Liver (tissue), 9 donors: ENCODE results near the gene ARL6IP4. TPM values are rescaled to one million over a fixed set of nuclear protein-coding genes. Genes with fewer than 3 reads are reported as not detected.

ENCODE experiments used
- DNase-seq: peaks from one replicate; pipeline ENCODE4 v3.0.0-alpha.2; 2017; ENCODE audit warnings: low spot score
- H3K27ac ChIP-seq, 2 donors: one replicate each; pipeline ENCODE4 v1.7.0; 2013; ENCODE audit warnings: inconsistent platforms in 2 of 2, low read length in 2 of 2, control low read depth in 1 of 2, low read depth in 1 of 2, mild to moderate bottlenecking in 1 of 2
- H3K27me3 ChIP-seq, 4 donors: one replicate each; pipeline versions ENCODE4 v1.6.1 to v1.7.0; 2013; ENCODE audit warnings: low read length in 3 of 4, inconsistent platforms in 1 of 4, mild to moderate bottlenecking in 1 of 4, moderate library complexity in 1 of 4; ENCODE audit not compliant: control insufficient read depth in 4 of 4, insufficient read depth in 4 of 4
- H3K36me3 ChIP-seq, 4 donors: one replicate each; pipeline versions ENCODE4 v1.6.1 to v1.7.0; 2013; ENCODE audit warnings: low read length in 3 of 4, mild to moderate bottlenecking in 3 of 4, low read depth in 1 of 4, moderate library complexity in 1 of 4; ENCODE audit not compliant: control insufficient read depth in 4 of 4, insufficient read depth in 3 of 4
- H3K4me1 ChIP-seq, 4 donors: one replicate each; pipeline versions ENCODE4 v1.6.1 to v1.7.0; 2013; ENCODE audit warnings: low read length in 3 of 4, mild to moderate bottlenecking in 3 of 4, moderate library complexity in 1 of 4; ENCODE audit not compliant: control insufficient read depth in 4 of 4, insufficient read depth in 4 of 4
- H3K4me3 ChIP-seq, 3 donors: one replicate each; pipeline versions ENCODE4 v1.6.1 to v1.7.0; 2013; ENCODE audit warnings: low read length in 3 of 3, control low read depth in 1 of 3, low read depth in 1 of 3, mild to moderate bottlenecking in 1 of 3
- H3K9ac ChIP-seq, 2 donors: one replicate each; pipeline ENCODE4 v1.7.0; 2013; ENCODE audit warnings: low read length in 2 of 2, mild to moderate bottlenecking in 2 of 2, moderate library complexity in 2 of 2, control low read depth in 1 of 2, low read depth in 1 of 2
- H3K9me3 ChIP-seq, 4 donors: one replicate each; pipeline versions ENCODE4 v1.6.1 to v1.7.0; 2013; ENCODE audit warnings: low read length in 3 of 4; ENCODE audit not compliant: control insufficient read depth in 4 of 4
- EGR1 ChIP-seq, 2 donors: IDR thresholded peaks; 2 replicates each; pipeline ENCODE4 v1.6.1; 2016 to 2018; ENCODE audit warnings: antibody characterized with exemption in 2 of 2, low read depth in 2 of 2
- FOXA1 ChIP-seq: IDR thresholded peaks from 2 replicates; pipeline ENCODE4 v1.6.1; 2016; ENCODE audit warnings: antibody characterized with exemption
- FOXA2 ChIP-seq: IDR thresholded peaks from 2 replicates; pipeline ENCODE4 v1.6.1; 2016; ENCODE audit warnings: antibody characterized with exemption
- GABPA ChIP-seq, 2 donors: IDR thresholded peaks in 1 of 2; conservative IDR thresholded peaks in 1 of 2; 2 replicates each; pipeline ENCODE4 v1.6.1; 2016; ENCODE audit warnings: antibody characterized with exemption in 2 of 2, mild to moderate bottlenecking in 1 of 2, moderate library complexity in 1 of 2
- HNF4G ChIP-seq: IDR thresholded peaks from 2 replicates; pipeline ENCODE4 v1.6.1; 2016; ENCODE audit warnings: antibody characterized with exemption
- JUND ChIP-seq, 2 donors: IDR thresholded peaks; 2 replicates each; pipeline ENCODE4 v1.6.1; 2016; ENCODE audit warnings: antibody characterized with exemption in 2 of 2
- RAD21 ChIP-seq, 2 donors: IDR thresholded peaks; 2 replicates each; pipeline ENCODE4 v1.6.1; 2016; ENCODE audit warnings: antibody characterized with exemption in 2 of 2, mild to moderate bottlenecking in 2 of 2
- RXRA ChIP-seq, 2 donors: IDR thresholded peaks; 2 replicates each; pipeline ENCODE4 v1.6.1; 2017 to 2018; ENCODE audit warnings: antibody characterized with exemption in 2 of 2, mild to moderate bottlenecking in 1 of 2
- TAF1 ChIP-seq: conservative IDR thresholded peaks from 2 replicates; pipeline ENCODE4 v1.6.1; 2016; ENCODE audit warnings: antibody characterized with exemption, mild to moderate bottlenecking
- WGBS: extraction: QIAGEN DNeasy Blood & Tissue Kit; methylation state at CpG from one replicate; pipeline ENCODE4 v1.1.7; 2013; 5-methylcytosine and 5-hydroxymethylcytosine counted together
- polyA plus RNA-seq, 2 donors: library from polyadenylated mRNA; stranded (reverse) in 1 of 2; unstranded in 1 of 2; fragments of 200-250 nt in 1 of 2; fragments of >200 nt in 1 of 2; fragmentation: Nextera tagmentation in 1 of 2; extraction: Ambion mirVana in 1 of 2; gene quantifications; one replicate each; pipeline versions ENCODE4 v1.2.1 to v1.2.3, GENCODE V29; 2013 to 2015
- total RNA-seq, 2 donors: library from RNA; depleted of rRNA; stranded (reverse); fragments of >200 nt; gene quantifications; one replicate each; pipeline ENCODE4 v1.2.3, GENCODE V29; 2014
- TF ChIP-seq, protein P1 (sequence below): IDR thresholded peaks from 2 replicates; pipeline ENCODE4 v1.6.1; 2016; ENCODE audit warnings: antibody characterized with exemption
- TF ChIP-seq, protein P2 (sequence below): IDR thresholded peaks from 2 replicates; pipeline ENCODE4 v1.6.1; 2016; ENCODE audit warnings: antibody characterized with exemption
- TF ChIP-seq, protein P3 (sequence below): fragments of 150-350 bp; IDR thresholded peaks from 2 replicates; pipeline ENCODE4 v1.5.1; 2017; ENCODE audit warnings: improper control_type of control experiment, low read depth, low read length; ENCODE audit not compliant: missing input control
- donor health status: healthy.
- donor health status: healthy.
- donor health status: healthy.
- donor health status: healthy.
- donor health status: healthy.

Gene ARL6IP4
- 10 to 100 TPM; 59.2 to 71.8 TPM for total RNA-seq
- polyA plus RNA-seq = 100 to 1,000 TPM; 171 to 187 TPM

- Histone ChIP-seq H3K27me3 (no peaks in the 10 kb centered on the region), H3K4me3 (peak within 1 kb of the TSS; percentile 85 to 91 (median 88)), H3K9ac (peak within 1 kb of the TSS; percentile 39 to 89), H3K4me1 (peaks cover 8 to 92% (median 75%) of the 10 kb centered on the region in 4 donors), H3K27ac (peak within 1 kb of the TSS; percentile 72 to 81), H3K36me3 (peaks cover 0 to 8% (median 2%) of the 10 kb centered on the region in 4 donors), H3K9me3 (no peaks in the 10 kb centered on the region)
- peak; percentile 17 to 28 for TF ChIP-seq RAD21 (IDR thresholded peaks at IDR 0.05)
- TF ChIP-seq EGR1 (IDR thresholded peaks at IDR 0.05; ENCODE audit: low read depth in 2 of 2) = no peak
- TF ChIP-seq GABPA (IDR thresholded peaks at IDR 0.05 in 1 of 2, conservative IDR thresholded peaks at IDR 0.05 in 1 of 2) = peak in 1 of 2 donors; percentile 84
- WGBS = under 1% methylated on average over 96 of the region's 96 CpGs
- DNase-seq = peak; percentile 68
Observed at GRCh38 chr12:122980183-122981035, at the start of gene ARL6IP4. TSS of gene ARL6IP4 (plus strand) at chr12:122980681. CDS start at chr12:122981140, 459 bp downstream.

DNA sequence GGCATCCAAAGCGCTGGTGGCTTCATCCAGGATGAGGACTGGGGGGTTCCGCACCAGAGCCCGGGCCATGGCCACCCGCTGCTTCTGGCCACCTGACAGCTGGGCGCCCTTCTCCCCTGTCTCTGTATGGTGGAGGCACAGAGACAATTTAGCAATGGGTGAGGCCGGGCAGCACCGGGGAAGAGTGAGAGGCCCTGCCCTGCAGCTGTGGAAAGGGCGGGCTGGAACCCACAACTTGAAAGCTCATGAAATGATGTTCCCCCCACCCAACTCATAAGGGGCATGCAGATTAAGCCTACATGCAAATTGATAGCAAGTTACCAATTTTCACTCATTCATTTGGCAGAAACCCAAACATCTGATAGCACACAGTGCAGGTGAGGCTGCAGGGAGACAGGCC, 48.3 kb upstream of the ARL6IP4 start:
- no peaks in the 10 kb centered on the region for H3K36me3 ChIP-seq
- DNase-seq = no peak
- TF ChIP-seq, protein P1, sequence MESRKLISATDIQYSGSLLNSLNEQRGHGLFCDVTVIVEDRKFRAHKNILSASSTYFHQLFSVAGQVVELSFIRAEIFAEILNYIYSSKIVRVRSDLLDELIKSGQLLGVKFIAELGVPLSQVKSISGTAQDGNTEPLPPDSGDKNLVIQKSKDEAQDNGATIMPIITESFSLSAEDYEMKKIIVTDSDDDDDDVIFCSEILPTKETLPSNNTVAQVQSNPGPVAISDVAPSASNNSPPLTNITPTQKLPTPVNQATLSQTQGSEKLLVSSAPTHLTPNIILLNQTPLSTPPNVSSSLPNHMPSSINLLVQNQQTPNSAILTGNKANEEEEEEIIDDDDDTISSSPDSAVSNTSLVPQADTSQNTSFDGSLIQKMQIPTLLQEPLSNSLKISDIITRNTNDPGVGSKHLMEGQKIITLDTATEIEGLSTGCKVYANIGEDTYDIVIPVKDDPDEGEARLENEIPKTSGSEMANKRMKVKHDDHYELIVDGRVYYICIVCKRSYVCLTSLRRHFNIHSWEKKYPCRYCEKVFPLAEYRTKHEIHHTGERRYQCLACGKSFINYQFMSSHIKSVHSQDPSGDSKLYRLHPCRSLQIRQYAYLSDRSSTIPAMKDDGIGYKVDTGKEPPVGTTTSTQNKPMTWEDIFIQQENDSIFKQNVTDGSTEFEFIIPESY = no peak
- TF ChIP-seq EGR1 (IDR thresholded peaks at IDR 0.05; ENCODE audit: low read depth in 2 of 2) (no peak), GABPA (IDR thresholded peaks at IDR 0.05 in 1 of 2, conservative IDR thresholded peaks at IDR 0.05 in 1 of 2) (no peak), JUND (IDR thresholded peaks at IDR 0.05) (no peak), TAF1 (no peak), FOXA1 (no peak), HNF4G (no peak), FOXA2 (no peak)
- TF ChIP-seq, protein P2, sequence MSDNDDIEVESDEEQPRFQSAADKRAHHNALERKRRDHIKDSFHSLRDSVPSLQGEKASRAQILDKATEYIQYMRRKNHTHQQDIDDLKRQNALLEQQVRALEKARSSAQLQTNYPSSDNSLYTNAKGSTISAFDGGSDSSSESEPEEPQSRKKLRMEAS = no peak
- no peaks in the 10 kb centered on the region for H3K27me3 ChIP-seq
- peaks cover 2 to 9% (median 4%) of the 10 kb centered on the region in 4 donors for H3K4me1 ChIP-seq
- no peaks in the 10 kb centered on the region for H3K9me3 ChIP-seq
- H3K9ac ChIP-seq = no peak overlapping the region
- 95% methylated on average over 8 of the region's 8 CpGs for WGBS
- H3K4me3 ChIP-seq = no peak overlapping the region
- no peak overlapping the region for H3K27ac ChIP-seq

GRCh38 chr12:122934722-122935121, 45.8 kb upstream of the ARL6IP4 start:
- WGBS = 77% methylated on average over 3 of the region's 3 CpGs
- Histone ChIP-seq H3K27me3 (no peaks in the 10 kb centered on the region), H3K9ac (no peak overlapping the region), H3K36me3 (no peaks in the 10 kb centered on the region), H3K4me1 (peaks cover 0 to 3% (median 1%) of the 10 kb centered on the region in 4 donors), H3K4me3 (no peak overlapping the region), H3K27ac (no peak overlapping the region), H3K9me3 (no peaks in the 10 kb centered on the region)
- TF ChIP-seq GABPA (IDR thresholded peaks at IDR 0.05 in 1 of 2, conservative IDR thresholded peaks at IDR 0.05 in 1 of 2) = no peak
- no peak for TF ChIP-seq RXRA (IDR thresholded peaks at IDR 0.05)
- TF ChIP-seq, protein P2 = no peak
- TF ChIP-seq, protein P1 = no peak
- TF ChIP-seq TAF1 = no peak
- TF ChIP-seq, protein P3, sequence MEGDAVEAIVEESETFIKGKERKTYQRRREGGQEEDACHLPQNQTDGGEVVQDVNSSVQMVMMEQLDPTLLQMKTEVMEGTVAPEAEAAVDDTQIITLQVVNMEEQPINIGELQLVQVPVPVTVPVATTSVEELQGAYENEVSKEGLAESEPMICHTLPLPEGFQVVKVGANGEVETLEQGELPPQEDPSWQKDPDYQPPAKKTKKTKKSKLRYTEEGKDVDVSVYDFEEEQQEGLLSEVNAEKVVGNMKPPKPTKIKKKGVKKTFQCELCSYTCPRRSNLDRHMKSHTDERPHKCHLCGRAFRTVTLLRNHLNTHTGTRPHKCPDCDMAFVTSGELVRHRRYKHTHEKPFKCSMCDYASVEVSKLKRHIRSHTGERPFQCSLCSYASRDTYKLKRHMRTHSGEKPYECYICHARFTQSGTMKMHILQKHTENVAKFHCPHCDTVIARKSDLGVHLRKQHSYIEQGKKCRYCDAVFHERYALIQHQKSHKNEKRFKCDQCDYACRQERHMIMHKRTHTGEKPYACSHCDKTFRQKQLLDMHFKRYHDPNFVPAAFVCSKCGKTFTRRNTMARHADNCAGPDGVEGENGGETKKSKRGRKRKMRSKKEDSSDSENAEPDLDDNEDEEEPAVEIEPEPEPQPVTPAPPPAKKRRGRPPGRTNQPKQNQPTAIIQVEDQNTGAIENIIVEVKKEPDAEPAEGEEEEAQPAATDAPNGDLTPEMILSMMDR = no peak
- DNase-seq = no peak
